IMR-90 (cell line): ENCODE data around the gene NPIPB6. TPM values are rescaled to one million over a fixed set of nuclear protein-coding genes. Genes with fewer than 3 reads are reported as not detected.

Experiments
- ATAC-seq: fragments of 200-7000 bp; cut with Tn5 transposase; 2 replicates; pipeline ENCODE4 v1.9.1; 2020; ENCODE audit warnings: low read depth, mild to moderate bottlenecking, moderate library complexity
- BruUV-seq: library from RNA; stranded (reverse); fragments of 400-500 nt; replicated peaks from 2 replicates; lab custom pipeline; 2021; lab: Mats Ljungman, UMichigan
- CTCF ChIA-PET: fragments of 300-600 bp; formaldehyde crosslinking; extraction: SDS; loops from one replicate; lab custom pipeline; 2021; ENCODE audit warnings: antibody characterized with exemption; lab: Yijun Ruan, JAX
- POLR2A ChIA-PET: fragments of 300-600 bp; sonication (Branson Sonifier 250); formaldehyde crosslinking; loops from one replicate; lab custom pipeline; 2022; ENCODE audit warnings: antibody characterized with exemption; ENCODE audit not compliant: unreplicated experiment; lab: Charles Lee
- DNase-seq: peaks from one replicate; pipeline ENCODE4 v3.0.0; 2013
- H2AFZ ChIP-seq: replicated peaks from 2 replicates; pipeline ENCODE3; 2013; ENCODE audit warnings: low read length, mild to moderate bottlenecking; ENCODE audit not compliant: poor library complexity
- H2AK5ac ChIP-seq: 2 replicates; pipeline ENCODE4 v1.6.1; 2013; ENCODE audit warnings: low read depth, low read length, inconsistent platforms
- H2AK9ac ChIP-seq: replicated peaks from 2 replicates; pipeline ENCODE3; 2013; ENCODE audit warnings: mild to moderate bottlenecking, low read depth, low read length, moderate library complexity; ENCODE audit not compliant: poor library complexity
- H2BK120ac ChIP-seq: 2 replicates; pipeline ENCODE4 v1.6.1; 2013; ENCODE audit warnings: low read depth, low read length, inconsistent platforms
- H2BK15ac ChIP-seq: 3 replicates; pipeline ENCODE4 v1.6.1; 2013; ENCODE audit warnings: low read depth, low read length, inconsistent platforms
- H2BK20ac ChIP-seq: 2 replicates; pipeline ENCODE4 v1.6.1; 2013; ENCODE audit warnings: low read depth, mild to moderate bottlenecking, inconsistent platforms, low read length, moderate library complexity
- H2BK5ac ChIP-seq: 2 replicates; pipeline ENCODE4 v1.6.1; 2013; ENCODE audit warnings: mild to moderate bottlenecking, low read depth, low read length, inconsistent platforms; ENCODE audit not compliant: poor library complexity, severe bottlenecking
- H3K14ac ChIP-seq: replicated peaks from 2 replicates; pipeline ENCODE4 v1.6.1; 2013; ENCODE audit warnings: low read depth, low read length, inconsistent platforms
- H3K18ac ChIP-seq: 2 replicates; pipeline ENCODE4 v1.6.1; 2013; ENCODE audit warnings: low read depth, low read length, control low read depth
- H3K23ac ChIP-seq: 2 replicates; pipeline ENCODE4 v1.6.1; 2013; ENCODE audit warnings: low read depth, low read length, inconsistent platforms
- H3K27ac ChIP-seq: 2 replicates; pipeline ENCODE4 v1.5.1; 2013; ENCODE audit warnings: mild to moderate bottlenecking, control low read depth, low read length; ENCODE audit not compliant: insufficient read depth
- H3K27me3 ChIP-seq: 2 replicates; pipeline ENCODE4 v1.6.1; 2013; ENCODE audit warnings: low read length; ENCODE audit not compliant: control insufficient read depth, insufficient read depth
- H3K36me3 ChIP-seq: 2 replicates; pipeline ENCODE4 v1.6.1; 2013; ENCODE audit warnings: low read length, mixed read lengths; ENCODE audit not compliant: control insufficient read depth, insufficient read depth
- H3K4ac ChIP-seq: 2 replicates; pipeline ENCODE4 v1.6.1; 2013; ENCODE audit warnings: low read depth, low read length, inconsistent platforms
- H3K4me1 ChIP-seq: 2 replicates; pipeline ENCODE4 v1.6.1; 2013; ENCODE audit warnings: low read length, mixed read lengths; ENCODE audit not compliant: control insufficient read depth, insufficient read depth
- H3K4me2 ChIP-seq: 2 replicates; pipeline ENCODE4 v1.6.1; 2013; ENCODE audit warnings: low read depth, mild to moderate bottlenecking, control low read depth, low read length, moderate library complexity
- H3K4me3 ChIP-seq: 2 replicates; pipeline ENCODE4 v1.5.1; 2013; ENCODE audit warnings: low read depth, mild to moderate bottlenecking, control low read depth, low read length, moderate library complexity; ENCODE audit not compliant: insufficient read depth
- H3K56ac ChIP-seq: 2 replicates; pipeline ENCODE4 v1.6.1; 2013; ENCODE audit warnings: low read length, inconsistent platforms; ENCODE audit not compliant: insufficient read depth; ENCODE audit errors: extremely low read depth
- H3K79me1 ChIP-seq, 2 experiments: 2 replicates each; pipeline ENCODE4 v1.6.1; 2013; ENCODE audit warnings: low read length in 2 of 2, inconsistent platforms in 1 of 2, low read depth in 1 of 2
- H3K9ac ChIP-seq: 2 replicates; pipeline ENCODE4 v1.6.1; 2013; ENCODE audit warnings: low read depth, low read length, control low read depth
- H3K9me1 ChIP-seq: 2 replicates; pipeline ENCODE4 v1.6.1; 2013; ENCODE audit warnings: low read length, inconsistent platforms; ENCODE audit not compliant: insufficient read depth
- H3K9me3 ChIP-seq: 2 replicates; pipeline ENCODE4 v1.6.1; 2013; ENCODE audit warnings: low read length; ENCODE audit not compliant: control insufficient read depth, insufficient read depth
- H4K20me1 ChIP-seq: 2 replicates; pipeline ENCODE4 v1.6.1; 2013; ENCODE audit warnings: low read length, inconsistent platforms; ENCODE audit not compliant: insufficient read depth
- H4K5ac ChIP-seq: 2 replicates; pipeline ENCODE4 v1.6.1; 2013; ENCODE audit warnings: mild to moderate bottlenecking, low read depth, low read length, control low read depth
- H4K8ac ChIP-seq, 2 experiments: 2 replicates each; pipeline ENCODE4 v1.6.1; 2013; ENCODE audit warnings: low read depth in 2 of 2, low read length in 2 of 2, control low read depth in 1 of 2, inconsistent platforms in 1 of 2
- H4K91ac ChIP-seq: 2 replicates; pipeline ENCODE4 v1.6.1; 2013; ENCODE audit warnings: low read depth, low read length, inconsistent platforms; ENCODE audit not compliant: insufficient read depth
- CEBPB ChIP-seq: IDR thresholded peaks from 2 replicates; pipeline ENCODE4 v1.6.1; 2012; ENCODE audit warnings: low read depth, low read length, improper control_type of control experiment
- CHD1 ChIP-seq: IDR thresholded peaks from 2 replicates; pipeline ENCODE4 v1.6.1; 2012; ENCODE audit warnings: low read depth, low read length, improper control_type of control experiment
- ELK1 ChIP-seq: fragments of 150-350 bp; IDR thresholded peaks from 2 replicates; pipeline ENCODE4 v1.6.1; 2016; ENCODE audit warnings: low read depth, mild to moderate bottlenecking, low read length, moderate library complexity, borderline replicate concordance
- MAZ ChIP-seq: IDR thresholded peaks from 2 replicates; pipeline ENCODE4 v1.6.1; 2012; ENCODE audit warnings: low read depth, mild to moderate bottlenecking, low read length, improper control_type of control experiment, moderate library complexity, borderline replicate concordance
- NFE2L2 ChIP-seq: fragments of 150-350 bp; IDR thresholded peaks from 2 replicates; pipeline ENCODE4 v1.6.1; 2016; ENCODE audit warnings: low read depth, mild to moderate bottlenecking, low read length
- RAD21 ChIP-seq: IDR thresholded peaks from 2 replicates; pipeline ENCODE4 v1.6.1; 2012; ENCODE audit warnings: low read length, improper control_type of control experiment
- RFX5 ChIP-seq: IDR thresholded peaks from 2 replicates; pipeline ENCODE4 v1.8.0; 2012; ENCODE audit warnings: low read depth, mild to moderate bottlenecking, low read length, moderate library complexity
- SMC3 ChIP-seq: fragments of 150-350 bp; IDR thresholded peaks from 2 replicates; pipeline ENCODE4 v1.6.1; 2016; ENCODE audit warnings: low read depth, mild to moderate bottlenecking, antibody characterized with exemption, low read length, moderate library complexity
- WGBS, 2 experiments: methylation state at CpG; one replicate each; pipeline versions ENCODE4 v1.1.5 to v1.1.7; 2013; ENCODE audit warnings: missing lambda C conversion rate in 2 of 2; ENCODE audit not compliant: insufficient read length in 1 of 2; ENCODE audit errors: extremely low coverage in 2 of 2; 5-methylcytosine and 5-hydroxymethylcytosine counted together
- dilution Hi-C: fragments of 300-500 bp; cut with HindIII; formaldehyde crosslinking; loops from one replicate; pipeline ENCODE4 v1.14.3; 2018; ENCODE audit warnings: low sequenced_read_pairs; ENCODE audit not compliant: unreplicated experiment
- in situ Hi-C: fragments of 300-500 bp; cut with MboI; formaldehyde crosslinking; loops from 3 replicates; pipeline ENCODE4 v1.14.3; 2019; ENCODE audit warnings: low sequenced_read_pairs, inconsistent platforms, mixed read lengths
- intact Hi-C: fragments of 100-400 bp; cut with micrococcal nuclease; formaldehyde crosslinking; loops from 2 replicates; pipeline ENCODE4 v1.10.0; 2022
- polyA plus RNA-seq, 3 experiments: library from polyadenylated mRNA; depleted of rRNA; stranded (reverse); fragments of >200 nt; gene quantifications; 2 replicates each; pipeline ENCODE4 v1.2.3, GENCODE V29; 2012; ENCODE audit warnings: low replicate concordance in 1 of 3
- total RNA-seq: library from RNA; depleted of rRNA; stranded (reverse); fragments of >200 nt; gene quantifications from 2 replicates; pipeline ENCODE4 v1.2.3, GENCODE V29; 2012
- TF ChIP-seq, protein P1 (sequence below): conservative IDR thresholded peaks from 2 replicates; pipeline ENCODE4 v1.5.1; 2012; ENCODE audit warnings: mild to moderate bottlenecking, low read depth, low read length, improper control_type of control experiment
- TF ChIP-seq, protein P2 (sequence below): fragments of 150-350 bp; IDR thresholded peaks from 2 replicates; pipeline ENCODE4 v1.6.1; 2017; ENCODE audit warnings: mild to moderate bottlenecking, antibody characterized with exemption, low read length, low read depth

The NPIPB6 gene
- total and polyA plus RNA-seq, 2 of the 4 experiments (the other 2 are of a cell fraction), result 0.18 to 0.19 TPM

DNA sequence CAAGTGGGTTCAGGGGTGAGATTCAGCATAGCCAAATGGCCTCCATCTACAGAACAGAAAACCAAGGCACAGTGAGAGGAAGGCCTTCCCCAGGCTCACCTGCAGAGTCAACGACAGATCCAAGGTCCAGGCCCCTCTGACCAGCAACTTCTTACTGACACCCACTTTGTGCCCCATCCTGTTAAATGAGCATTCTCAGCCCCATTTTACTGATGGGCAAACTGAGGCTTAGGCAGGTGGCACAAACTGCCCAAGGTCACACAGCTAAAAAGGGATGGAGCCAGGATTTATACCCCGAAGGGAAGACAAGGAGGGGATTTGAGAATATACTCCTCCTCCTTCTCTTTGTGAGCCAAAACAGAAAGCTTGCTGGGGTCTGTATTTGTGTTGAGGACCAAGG is 61.7 kb downstream of the NPIPB6 start:
- Histone ChIP-seq H3K14ac (no peak overlapping the region), H4K91ac (no peak overlapping the region), H4K20me1 (no peaks in the 10 kb centered on the region), H3K9me3 (no peaks in the 10 kb centered on the region), H3K23ac (no peak overlapping the region), H2AK5ac (no peak overlapping the region), H3K4me3 (no peak overlapping the region), H3K79me1 (no peaks in the 10 kb centered on the region), H2BK120ac (no peak overlapping the region), H3K4me1 (no peaks in the 10 kb centered on the region), H3K27ac (no peak overlapping the region), H2BK15ac (no peak overlapping the region), H3K9me1 (no peaks in the 10 kb centered on the region), H3K4me2 (no peak overlapping the region), H3K4ac (no peak overlapping the region), H3K36me3 (no peaks in the 10 kb centered on the region), H4K5ac (no peak overlapping the region), H3K9ac (no peak overlapping the region), H3K18ac (no peak overlapping the region), H2BK5ac (no peak overlapping the region), H2AFZ (no peak overlapping the region), H2AK9ac (no peak overlapping the region), H3K56ac (no peak overlapping the region), H4K8ac (no peak overlapping the region), H3K27me3 (peaks cover 13% of the 10 kb centered on the region), H2BK20ac (no peak overlapping the region)
- DNase-seq (no peak), ATAC-seq (no peak)
- intact Hi-C loops, result no loop called here
- no TSS peak for BruUV-seq
- POLR2A ChIA-PET, result no interaction called here
- in situ Hi-C loops, result no loop called here
- dilution Hi-C loops, result no loop called here
- no CpG with 5 or more reads among the region's 2 CpGs for WGBS, 2 experiments
- TF ChIP-seq, protein P1, sequence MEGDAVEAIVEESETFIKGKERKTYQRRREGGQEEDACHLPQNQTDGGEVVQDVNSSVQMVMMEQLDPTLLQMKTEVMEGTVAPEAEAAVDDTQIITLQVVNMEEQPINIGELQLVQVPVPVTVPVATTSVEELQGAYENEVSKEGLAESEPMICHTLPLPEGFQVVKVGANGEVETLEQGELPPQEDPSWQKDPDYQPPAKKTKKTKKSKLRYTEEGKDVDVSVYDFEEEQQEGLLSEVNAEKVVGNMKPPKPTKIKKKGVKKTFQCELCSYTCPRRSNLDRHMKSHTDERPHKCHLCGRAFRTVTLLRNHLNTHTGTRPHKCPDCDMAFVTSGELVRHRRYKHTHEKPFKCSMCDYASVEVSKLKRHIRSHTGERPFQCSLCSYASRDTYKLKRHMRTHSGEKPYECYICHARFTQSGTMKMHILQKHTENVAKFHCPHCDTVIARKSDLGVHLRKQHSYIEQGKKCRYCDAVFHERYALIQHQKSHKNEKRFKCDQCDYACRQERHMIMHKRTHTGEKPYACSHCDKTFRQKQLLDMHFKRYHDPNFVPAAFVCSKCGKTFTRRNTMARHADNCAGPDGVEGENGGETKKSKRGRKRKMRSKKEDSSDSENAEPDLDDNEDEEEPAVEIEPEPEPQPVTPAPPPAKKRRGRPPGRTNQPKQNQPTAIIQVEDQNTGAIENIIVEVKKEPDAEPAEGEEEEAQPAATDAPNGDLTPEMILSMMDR, result no peak
- no peak for TF ChIP-seq ELK1
- no peak for TF ChIP-seq RFX5
- TF ChIP-seq NFE2L2, result no peak
- TF ChIP-seq MAZ, result no peak
- no peak for TF ChIP-seq CEBPB
- TF ChIP-seq CHD1, result no peak
- TF ChIP-seq RAD21, result no peak
- TF ChIP-seq, protein P2, sequence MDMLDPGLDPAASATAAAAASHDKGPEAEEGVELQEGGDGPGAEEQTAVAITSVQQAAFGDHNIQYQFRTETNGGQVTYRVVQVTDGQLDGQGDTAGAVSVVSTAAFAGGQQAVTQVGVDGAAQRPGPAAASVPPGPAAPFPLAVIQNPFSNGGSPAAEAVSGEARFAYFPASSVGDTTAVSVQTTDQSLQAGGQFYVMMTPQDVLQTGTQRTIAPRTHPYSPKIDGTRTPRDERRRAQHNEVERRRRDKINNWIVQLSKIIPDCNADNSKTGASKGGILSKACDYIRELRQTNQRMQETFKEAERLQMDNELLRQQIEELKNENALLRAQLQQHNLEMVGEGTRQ, result no peak
- TF ChIP-seq SMC3, result no peak
- CTCF ChIA-PET, result no interaction called here
